Loucy (cell line): ENCODE results near the gene ATP11A.

Experiments used
- H2AFZ ChIP-seq: fragments of 200-600 bp; sonication (generic); 2 replicates; pipeline ENCODE4 v1.6.0; 2016; ENCODE audit warnings: antibody characterized with exemption, mild to moderate bottlenecking, low read length, moderate library complexity
- H3F3A ChIP-seq: fragments of 200-600 bp; 2 replicates; pipeline ENCODE4 v1.6.0; 2016; ENCODE audit warnings: antibody characterized with exemption, low read depth, mild to moderate bottlenecking
- H3K27me3 ChIP-seq: fragments of 200-600 bp; sonication (generic); 2 replicates; pipeline ENCODE4 v1.6.1; 2014; ENCODE audit warnings: low read length, mild to moderate bottlenecking; ENCODE audit not compliant: insufficient read depth, poor library complexity, severe bottlenecking
- H3K36me3 ChIP-seq: fragments of 200-600 bp; sonication (generic); 2 replicates; pipeline ENCODE4 v1.6.1; 2016; ENCODE audit warnings: low read length; ENCODE audit not compliant: insufficient read depth
- H3K4me1 ChIP-seq: fragments of 200-600 bp; sonication (generic); 2 replicates; pipeline ENCODE4 v1.5.1; 2014; ENCODE audit warnings: low read length, mild to moderate bottlenecking; ENCODE audit not compliant: insufficient read depth, poor library complexity, severe bottlenecking
- H3K4me2 ChIP-seq: fragments of 200-600 bp; sonication (generic); 2 replicates; pipeline ENCODE4 v1.6.0; 2014; ENCODE audit warnings: antibody characterized with exemption, low read length, low read depth, mild to moderate bottlenecking; ENCODE audit not compliant: poor library complexity, severe bottlenecking
- H3K4me3 ChIP-seq: fragments of 200-600 bp; sonication (generic); 2 replicates; pipeline ENCODE4 v1.5.1; 2014; ENCODE audit warnings: low read length, mild to moderate bottlenecking, mixed read lengths; ENCODE audit not compliant: poor library complexity, severe bottlenecking
- H3K79me2 ChIP-seq: fragments of 200-600 bp; sonication (generic); 2 replicates; pipeline ENCODE4 v1.6.1; 2014; ENCODE audit warnings: low read length; ENCODE audit not compliant: insufficient read depth
- H3K9ac ChIP-seq: fragments of 200-600 bp; sonication (generic); 2 replicates; pipeline ENCODE4 v1.6.0; 2014; ENCODE audit warnings: mild to moderate bottlenecking, low read depth, low read length, moderate library complexity; ENCODE audit not compliant: poor library complexity, severe bottlenecking
- H3K9me2 ChIP-seq: fragments of 200-600 bp; sonication (generic); replicated peaks from 2 replicates; pipeline ENCODE4 v1.6.1; 2016; ENCODE audit warnings: low read depth, low read length, mixed read lengths
- H3K9me3 ChIP-seq: fragments of 200-600 bp; sonication (generic); 2 replicates; pipeline ENCODE4 v1.6.1; 2014; ENCODE audit warnings: mild to moderate bottlenecking, antibody characterized with exemption, low read length, low read depth; ENCODE audit not compliant: insufficient read depth
- H4K20me1 ChIP-seq: fragments of 200-600 bp; sonication (generic); 2 replicates; pipeline ENCODE4 v1.6.0; 2014; ENCODE audit warnings: antibody characterized with exemption, low read length, mild to moderate bottlenecking; ENCODE audit not compliant: insufficient read depth, poor library complexity, severe bottlenecking
- CTCF ChIP-seq: fragments of 200-600 bp; sonication (generic); conservative IDR thresholded peaks from 2 replicates; pipeline ENCODE4 v1.5.1; 2014; ENCODE audit warnings: mild to moderate bottlenecking, antibody characterized with exemption, low read length
- EZH2phosphoT487 ChIP-seq: fragments of 200-600 bp; IDR thresholded peaks from 2 replicates; pipeline ENCODE4 v1.6.1; 2018; ENCODE audit warnings: antibody characterized with exemption, mild to moderate bottlenecking, moderate library complexity, borderline replicate concordance

The ATP11A gene

DNA sequence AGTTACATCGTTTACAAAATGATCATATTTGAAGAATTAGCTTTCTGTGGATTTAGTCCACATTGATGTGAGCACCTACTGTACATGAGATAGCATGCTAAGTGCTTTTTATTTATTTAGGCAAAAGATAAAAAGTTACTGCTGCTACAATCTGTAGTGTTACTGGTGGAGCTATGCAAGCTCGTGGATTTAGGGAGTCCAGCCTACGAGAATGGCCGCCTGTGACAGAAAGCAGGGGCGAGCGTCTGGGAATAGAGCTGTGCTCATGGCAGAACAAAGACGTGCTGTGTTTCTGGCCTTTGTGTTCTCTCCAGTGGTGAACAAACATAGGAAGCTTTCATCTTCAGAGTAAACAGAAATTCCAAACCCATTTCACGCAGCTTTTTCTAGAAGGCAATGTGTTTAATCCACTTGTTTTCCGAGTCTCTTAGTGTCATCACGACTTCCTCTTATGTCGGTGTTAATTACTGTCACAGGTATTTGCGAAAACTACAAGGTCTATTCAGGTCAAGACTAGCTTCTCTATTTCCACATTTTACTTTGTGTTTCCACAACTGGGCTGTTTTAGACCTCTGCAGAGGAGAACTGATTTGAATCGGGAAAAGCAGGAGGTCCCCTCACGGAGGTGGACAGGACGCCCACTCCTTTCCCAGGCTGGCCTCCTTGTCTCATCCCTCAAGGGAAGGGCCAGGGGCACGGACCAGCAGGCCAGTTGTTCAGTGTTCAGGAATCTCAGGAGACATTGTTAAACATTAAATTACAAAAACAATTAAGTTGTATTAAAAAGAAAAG is 67.3 kb downstream of the ATP11A start:
- no peaks in the 10 kb centered on the region for H3K27me3 ChIP-seq
- no peak overlapping the region for H3K4me2 ChIP-seq
- no peak overlapping the region for H3K9ac ChIP-seq
- H3K9me3 ChIP-seq, result no peaks in the 10 kb centered on the region
- TF ChIP-seq EZH2phosphoT487 (no peak), CTCF (no peak)
- H4K20me1 ChIP-seq, result peaks cover 5% of the 10 kb centered on the region
- no peak overlapping the region for H3K4me3 ChIP-seq
- no peaks in the 10 kb centered on the region for H3K9me2 ChIP-seq
- peaks cover 23% of the 10 kb centered on the region for H3K4me1 ChIP-seq
- no peaks in the 10 kb centered on the region for H3F3A ChIP-seq
- no peaks in the 10 kb centered on the region for H3K36me3 ChIP-seq
- H2AFZ ChIP-seq, result no peak overlapping the region
- H3K79me2 ChIP-seq, result peaks cover 6% of the 10 kb centered on the region; the same call in 1 of the 2 replicates

- H3K9me2 ChIP-seq, result no peaks in the 10 kb centered on the region
- peaks cover under 1% of the 10 kb centered on the region for H4K20me1 ChIP-seq
- no peaks in the 10 kb centered on the region for H3K27me3 ChIP-seq
- H3K4me1 ChIP-seq, result peaks cover 23% of the 10 kb centered on the region
- no peak for TF ChIP-seq CTCF
- TF ChIP-seq EZH2phosphoT487, result no peak
- no peak overlapping the region for H2AFZ ChIP-seq
- peaks cover 6% of the 10 kb centered on the region; the same call in 1 of the 2 replicates for H3K79me2 ChIP-seq
- H3K9ac ChIP-seq, result no peak overlapping the region
- no peak overlapping the region for H3K4me2 ChIP-seq
- H3K4me3 ChIP-seq, result no peak overlapping the region
- no peaks in the 10 kb centered on the region for H3K9me3 ChIP-seq
- H3F3A ChIP-seq, result no peaks in the 10 kb centered on the region
- no peaks in the 10 kb centered on the region for H3K36me3 ChIP-seq
These were observed 67.9 kb downstream of the ATP11A start for GRCh38 chr13:112757759-112758086.

GRCh38 chr13:112759053-112759452 is 69.2 kb downstream of the ATP11A start:
- Histone ChIP-seq H3K9me2 (no peaks in the 10 kb centered on the region), H3K4me3 (no peak overlapping the region), H3K4me1 (peaks cover 12% of the 10 kb centered on the region), H4K20me1 (no peaks in the 10 kb centered on the region), H2AFZ (no peak overlapping the region), H3K9me3 (no peaks in the 10 kb centered on the region), H3K36me3 (no peaks in the 10 kb centered on the region), H3K27me3 (no peaks in the 10 kb centered on the region), H3K79me2 (peaks cover 6% of the 10 kb centered on the region; the same call in 1 of the 2 replicates), H3K4me2 (no peak overlapping the region), H3K9ac (no peak overlapping the region), H3F3A (no peaks in the 10 kb centered on the region)
- TF ChIP-seq EZH2phosphoT487, result no peak
- TF ChIP-seq CTCF, result no peak
